NCI-H1417 (cell line): Measurements from ENCODE around the gene SLC25A45.

Experiments
- DNase-seq, 3 experiments: peaks; one replicate each; lab custom pipeline; 2025; lab: John Stamatoyannopoulos, UW

SLC25A45 gene

GRCh38 chr11:65389294-65389980 lies 7.0 kb upstream of the SLC25A45 start:
- DNase-seq = no peak

GRCh38 chr11:65388731-65389130 lies 6.3 kb upstream of the SLC25A45 start:
- no peak for DNase-seq

GRCh38 chr11:65386307-65387140 lies 4.1 kb upstream of the SLC25A45 start, which contains the start of gene FRMD8:
FRMD8 (plus strand) TSS chr11:65386637; CDS start chr11:65387037, 400 bp downstream.
- peak; percentile 84 to 91 (median 91) for DNase-seq

- no peak for DNase-seq
Observed at GRCh38 chr11:65384301-65384889, 1.9 kb upstream of the SLC25A45 start.

- DNase-seq = peak in 2 of 3 experiments; percentile 9 to 32
Observed at GRCh38 chr11:65383778-65384177, 1.3 kb upstream of the SLC25A45 start.

GRCh38 chr11:65382804-65383368 lies 440 bp upstream of the SLC25A45 start:
- DNase-seq = peak in 1 of 3 experiments; percentile 86

GRCh38 chr11:65381716-65382032 lies 772 bp downstream of the SLC25A45 start:
- DNase-seq = peak in 1 of 3 experiments; percentile 68

- peak in 1 of 3 experiments; percentile 10 for DNase-seq
Observed at GRCh38 chr11:65380460-65381119, 1.9 kb downstream of the SLC25A45 start.

- no peak for DNase-seq
Observed at GRCh38 chr11:65379698-65380459, 2.6 kb downstream of the SLC25A45 start.

GRCh38 chr11:65378928-65379638 lies 3.4 kb downstream of the SLC25A45 start:
- no peak for DNase-seq

- DNase-seq = no peak
Observed at GRCh38 chr11:65378208-65378927, 4.1 kb downstream of the SLC25A45 start.

GRCh38 chr11:65377777-65378176 lies 4.7 kb downstream of the SLC25A45 start:
- no peak for DNase-seq

- DNase-seq = no peak
Observed at GRCh38 chr11:65377036-65377435, 5.4 kb downstream of the SLC25A45 start.

- DNase-seq = no peak
Observed at GRCh38 chr11:65376138-65376713, 6.2 kb downstream of the SLC25A45 start.

GRCh38 chr11:65375012-65375411 lies 7.4 kb downstream of the SLC25A45 start:
- peak in 1 of 3 experiments; percentile 34 for DNase-seq

GRCh38 chr11:65373839-65374580 lies 8.4 kb downstream of the SLC25A45 start:
- no peak for DNase-seq

- no peak for DNase-seq
Observed at GRCh38 chr11:65370659-65371049, 11.8 kb downstream of the SLC25A45 start.

- peak; percentile 44 to 87 (median 61) for DNase-seq
Observed at GRCh38 chr11:65366340-65366773, 16.1 kb downstream of the SLC25A45 start.

- DNase-seq = peak in 1 of 3 experiments; percentile 23
Observed at GRCh38 chr11:65363770-65364169, 18.7 kb downstream of the SLC25A45 start.
